Keratinocyte (primary cell): ENCODE results near the gene ATG4B. TPM values are rescaled to one million over a fixed set of nuclear protein-coding genes. Genes with fewer than 3 reads are reported as not detected.

Experiments used
- DNase-seq: peaks from one replicate; pipeline ENCODE4 v3.0.0-alpha.2; 2011; ENCODE audit warnings: low read depth, missing footprints, low spot score
- FAIRE-seq: peaks from 2 replicates; lab custom pipeline; 2011; peaks lifted over from hg19 to GRCh38; lab: Jason Lieb, UNC
- H2AFZ ChIP-seq: 2 replicates; pipeline ENCODE4 v1.6.0; 2012; ENCODE audit warnings: low read length, control low read depth, inconsistent platforms; ENCODE audit not compliant: control insufficient read depth
- H3K27ac ChIP-seq: 2 replicates; pipeline ENCODE4 v1.5.1; 2011; ENCODE audit warnings: low read length; ENCODE audit not compliant: control insufficient read depth, insufficient read depth
- H3K27me3 ChIP-seq: 3 replicates; pipeline ENCODE4 v1.6.0; 2011; ENCODE audit warnings: low read length; ENCODE audit not compliant: control insufficient read depth, insufficient read depth; ENCODE audit errors: extremely low read depth
- H3K36me3 ChIP-seq, 2 experiments: 2 replicates in 1 of 2; 3 replicates in 1 of 2; pipeline ENCODE4 v1.5.1; 2011; ENCODE audit warnings: low read length in 2 of 2, mild to moderate bottlenecking in 1 of 2; ENCODE audit not compliant: control insufficient read depth in 2 of 2, insufficient read depth in 2 of 2; ENCODE audit errors: extremely low read depth in 1 of 2
- H3K4me1 ChIP-seq: 3 replicates; pipeline ENCODE4 v1.5.1; 2011; ENCODE audit warnings: low read length; ENCODE audit not compliant: control insufficient read depth, insufficient read depth; ENCODE audit errors: extremely low read depth
- H3K4me2 ChIP-seq: 3 replicates; pipeline ENCODE4 v1.6.0; 2011; ENCODE audit warnings: low read depth, low read length; ENCODE audit not compliant: control insufficient read depth, insufficient read depth; ENCODE audit errors: extremely low read depth
- H3K4me3 ChIP-seq, 3 experiments: fragments of 200-600 bp in 1 of 3; sonication (generic) in 1 of 3; 2 replicates in 2 of 3; 3 replicates in 1 of 3; pipeline ENCODE4 v1.5.1; 2011 to 2016; ENCODE audit warnings: low read length in 3 of 3, mild to moderate bottlenecking in 3 of 3, control low read depth in 2 of 3, inconsistent platforms in 1 of 3, low read depth in 1 of 3, mixed read lengths in 1 of 3, mixed run types in 1 of 3, moderate library complexity in 1 of 3; ENCODE audit not compliant: control insufficient read depth in 2 of 3, insufficient read depth in 2 of 3; ENCODE audit errors: extremely low read depth in 1 of 3
- H3K79me2 ChIP-seq: 2 replicates; pipeline ENCODE4 v1.6.0; 2012; ENCODE audit warnings: low read length; ENCODE audit not compliant: control insufficient read depth, insufficient read depth
- H3K9ac ChIP-seq: 3 replicates; pipeline ENCODE4 v1.6.0; 2011; ENCODE audit warnings: low read length; ENCODE audit not compliant: control insufficient read depth, insufficient read depth; ENCODE audit errors: extremely low read depth
- H3K9me1 ChIP-seq: 3 replicates; pipeline ENCODE4 v1.6.0; 2011; ENCODE audit warnings: low read length; ENCODE audit not compliant: control insufficient read depth, insufficient read depth; ENCODE audit errors: extremely low read depth
- H3K9me3 ChIP-seq: 2 replicates; pipeline ENCODE4 v1.5.1; 2012; ENCODE audit warnings: low read depth, low read length; ENCODE audit not compliant: control insufficient read depth
- H4K20me1 ChIP-seq: 3 replicates; pipeline ENCODE4 v1.6.0; 2011; ENCODE audit warnings: low read length; ENCODE audit not compliant: control insufficient read depth, insufficient read depth; ENCODE audit errors: extremely low read depth
- CTCF ChIP-seq, 3 experiments: IDR thresholded peaks in 1 of 3; conservative IDR thresholded peaks in 1 of 3; optimal IDR thresholded peaks in 1 of 3; 2 replicates in 2 of 3; 3 replicates in 1 of 3; pipeline versions ENCODE3 to v1.5.1; 2011; ENCODE audit warnings: low read length in 3 of 3, mild to moderate bottlenecking in 3 of 3, moderate library complexity in 2 of 3, control low read depth in 1 of 3, inconsistent platforms in 1 of 3; ENCODE audit not compliant: insufficient read depth in 2 of 3; ENCODE audit errors: extremely low read depth in 1 of 3
- EZH2 ChIP-seq: IDR thresholded peaks from one replicate; pipeline ENCODE4 v1.6.1; 2012; ENCODE audit warnings: inconsistent platforms, mild to moderate bottlenecking, low read length, moderate library complexity
- dilution Hi-C: fragments of 300-500 bp; cut with MboI; formaldehyde crosslinking; loops from one replicate; pipeline ENCODE4 v1.7.0; 2020; ENCODE audit warnings: low sequenced_read_pairs; ENCODE audit not compliant: extremely low pct_ligation_motif_present
- polyA plus RNA-seq, 5 experiments: library from polyadenylated mRNA; depleted of rRNA in 3 of 5; stranded (reverse) in 3 of 5; stranded (forward) in 1 of 5; unstranded in 1 of 5; fragments of >200 nt; gene quantifications; 1 replicate in 1 of 5; 2 replicates in 3 of 5; 3 replicates in 1 of 5; pipeline versions ENCODE4 v1.2.1 to v1.2.3, GENCODE V29; 2011 to 2012; ENCODE audit warnings: missing spikeins in 2 of 5, low read depth in 1 of 5, low replicate concordance in 1 of 5

ATG4B gene
- polyA plus RNA-seq, 1 donor (not counting 4 experiments of a cell fraction or from before 2014, with no cell fraction given) = 69.0 TPM

- H3K4me2 ChIP-seq = no peak overlapping the region
- no peaks in the 10 kb centered on the region for H3K4me1 ChIP-seq
- no peak overlapping the region for H3K4me3 ChIP-seq
- no peaks in the 10 kb centered on the region for H3K9me1 ChIP-seq
- no peak overlapping the region for H2AFZ ChIP-seq
- DNase-seq (no peak), FAIRE-seq (no peak)
- H3K36me3 ChIP-seq = peaks cover 4 to 5% of the 10 kb centered on the region in 2 experiments
- H3K79me2 ChIP-seq = peaks cover 82% of the 10 kb centered on the region
- no peak overlapping the region for H3K27ac ChIP-seq
- dilution Hi-C loops = no loop called here
- TF ChIP-seq CTCF (optimal IDR thresholded peaks at IDR 0.05 in 1 of 3, IDR thresholded peaks at IDR 0.05 in 1 of 3, conservative IDR thresholded peaks at IDR 0.05 in 1 of 3; ENCODE audit: extremely low read depth in 1 of 3, insufficient read depth in 2 of 3, low read length in 3 of 3) = no peak
- no peak for TF ChIP-seq EZH2
- H3K27me3 ChIP-seq = no peaks in the 10 kb centered on the region
- peaks cover 18% of the 10 kb centered on the region for H4K20me1 ChIP-seq
- H3K9me3 ChIP-seq = no peaks in the 10 kb centered on the region
- no peak overlapping the region for H3K9ac ChIP-seq
Observed at GRCh38 chr2:241645056-241645914, 7.8 kb downstream of the ATG4B start.

- Histone ChIP-seq H3K9me1 (no peaks in the 10 kb centered on the region), H3K4me3 (no peak overlapping the region), H3K9me3 (no peaks in the 10 kb centered on the region), H3K9ac (no peak overlapping the region), H3K27me3 (no peaks in the 10 kb centered on the region), H3K36me3 (peaks cover 4 to 10% of the 10 kb centered on the region in 2 experiments), H4K20me1 (peaks cover 20% of the 10 kb centered on the region), H3K79me2 (peaks cover 80% of the 10 kb centered on the region), H3K27ac (no peak overlapping the region), H2AFZ (no peak overlapping the region), H3K4me2 (no peak overlapping the region), H3K4me1 (no peaks in the 10 kb centered on the region)
- dilution Hi-C loops = no loop called here
- no peak for TF ChIP-seq CTCF (optimal IDR thresholded peaks at IDR 0.05 in 1 of 3, IDR thresholded peaks at IDR 0.05 in 1 of 3, conservative IDR thresholded peaks at IDR 0.05 in 1 of 3; ENCODE audit: extremely low read depth in 1 of 3, insufficient read depth in 2 of 3, low read length in 3 of 3)
- no peak for TF ChIP-seq EZH2
- FAIRE-seq (no peak), DNase-seq (no peak)
Observed at GRCh38 chr2:241645915-241646645, 8.6 kb downstream of the ATG4B start.
